Suprapubic skin (tissue), 4 donors: Measurements from ENCODE around the gene KIDINS220. TPM values are rescaled to one million over a fixed set of nuclear protein-coding genes. Genes with fewer than 3 reads are reported as not detected.

Experiments
- DNase-seq, 2 donors: peaks; one replicate each; pipeline ENCODE4 v3.0.0-alpha.2; 2019; ENCODE audit warnings: low spot score in 2 of 2
- H3K27ac ChIP-seq: fragments of 200-600 bp; sonication (generic); one replicate; pipeline ENCODE4 v1.5.1; 2019
- H3K27me3 ChIP-seq: fragments of 200-600 bp; sonication (generic); one replicate; pipeline ENCODE4 v1.5.1; 2019
- H3K36me3 ChIP-seq: fragments of 200-600 bp; sonication (generic); one replicate; pipeline ENCODE4 v1.5.1; 2019
- H3K4me1 ChIP-seq: fragments of 200-600 bp; sonication (generic); one replicate; pipeline ENCODE4 v1.5.1; 2019
- H3K4me3 ChIP-seq: fragments of 200-600 bp; sonication (generic); one replicate; pipeline ENCODE4 v1.5.1; 2019; ENCODE audit warnings: mild to moderate bottlenecking
- H3K9me3 ChIP-seq: fragments of 200-600 bp; sonication (generic); one replicate; pipeline ENCODE4 v1.5.1; 2019
- EP300 ChIP-seq: sonication (generic); formaldehyde crosslinking; IDR thresholded peaks from one replicate; pipeline ENCODE4 v1.6.1; 2017; ENCODE audit warnings: antibody characterized with exemption
- POLR2A ChIP-seq, 2 donors: fragments of 450-650 bp; IDR thresholded peaks; one replicate each; pipeline ENCODE4 v1.6.1; 2017; ENCODE audit warnings: antibody characterized with exemption in 2 of 2, mild to moderate bottlenecking in 2 of 2, moderate library complexity in 2 of 2
- POLR2AphosphoS5 ChIP-seq, 3 donors: sonication (generic); formaldehyde crosslinking; IDR thresholded peaks; one replicate each; pipeline ENCODE4 v1.6.1; 2017; ENCODE audit warnings: antibody characterized with exemption in 3 of 3
- WGBS: methylation state at CpG from one replicate; pipeline ENCODE4 v1.1.5; 2018; 5-methylcytosine and 5-hydroxymethylcytosine counted together
- total RNA-seq, 4 donors: library from RNA; depleted of rRNA; stranded (reverse); fragments of >200 nt; gene quantifications; one replicate each; pipeline ENCODE4 v1.1.0, GENCODE V29; 2016
- TF ChIP-seq, protein P1 (sequence below), 2 donors: fragments of 200-600 bp in 1 of 2; fragments of 450-650 bp in 1 of 2; sonication (generic) in 1 of 2; IDR thresholded peaks; one replicate each; pipeline ENCODE4 v1.5.1; 2016 to 2019; ENCODE audit warnings: antibody characterized with exemption in 2 of 2, mild to moderate bottlenecking in 1 of 2, moderate library complexity in 1 of 2

The KIDINS220 gene
- total RNA-seq, 4 donors from 2014 or later, result 44.7 to 100 (median 53.5) TPM

GRCh38 chr2:8701681-8702379 lies 135.6 kb downstream of the KIDINS220 start:
- Histone ChIP-seq H3K4me3 (no peak overlapping the region), H3K27me3 (no peaks in the 10 kb centered on the region), H3K27ac (no peak overlapping the region), H3K9me3 (no peaks in the 10 kb centered on the region), H3K36me3 (no peaks in the 10 kb centered on the region), H3K4me1 (no peaks in the 10 kb centered on the region)
- TF ChIP-seq POLR2AphosphoS5 (IDR thresholded peaks at IDR 0.05) (no peak), POLR2A (IDR thresholded peaks at IDR 0.05) (no peak), EP300 (no peak)
- TF ChIP-seq, protein P1, sequence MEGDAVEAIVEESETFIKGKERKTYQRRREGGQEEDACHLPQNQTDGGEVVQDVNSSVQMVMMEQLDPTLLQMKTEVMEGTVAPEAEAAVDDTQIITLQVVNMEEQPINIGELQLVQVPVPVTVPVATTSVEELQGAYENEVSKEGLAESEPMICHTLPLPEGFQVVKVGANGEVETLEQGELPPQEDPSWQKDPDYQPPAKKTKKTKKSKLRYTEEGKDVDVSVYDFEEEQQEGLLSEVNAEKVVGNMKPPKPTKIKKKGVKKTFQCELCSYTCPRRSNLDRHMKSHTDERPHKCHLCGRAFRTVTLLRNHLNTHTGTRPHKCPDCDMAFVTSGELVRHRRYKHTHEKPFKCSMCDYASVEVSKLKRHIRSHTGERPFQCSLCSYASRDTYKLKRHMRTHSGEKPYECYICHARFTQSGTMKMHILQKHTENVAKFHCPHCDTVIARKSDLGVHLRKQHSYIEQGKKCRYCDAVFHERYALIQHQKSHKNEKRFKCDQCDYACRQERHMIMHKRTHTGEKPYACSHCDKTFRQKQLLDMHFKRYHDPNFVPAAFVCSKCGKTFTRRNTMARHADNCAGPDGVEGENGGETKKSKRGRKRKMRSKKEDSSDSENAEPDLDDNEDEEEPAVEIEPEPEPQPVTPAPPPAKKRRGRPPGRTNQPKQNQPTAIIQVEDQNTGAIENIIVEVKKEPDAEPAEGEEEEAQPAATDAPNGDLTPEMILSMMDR (IDR thresholded peaks at IDR 0.05), result no peak
- WGBS, result 81% methylated on average over 16 of the region's 16 CpGs
- no peak for DNase-seq

- H3K4me3 ChIP-seq, result no peak overlapping the region
- no peaks in the 10 kb centered on the region for H3K4me1 ChIP-seq
- no peak overlapping the region for H3K27ac ChIP-seq
- 88% methylated on average over 7 of the region's 7 CpGs for WGBS
- no peak for TF ChIP-seq POLR2A (IDR thresholded peaks at IDR 0.05)
- TF ChIP-seq POLR2AphosphoS5 (IDR thresholded peaks at IDR 0.05), result no peak
- TF ChIP-seq, protein P1 (IDR thresholded peaks at IDR 0.05), result no peak
- TF ChIP-seq EP300, result no peak
- no peaks in the 10 kb centered on the region for H3K9me3 ChIP-seq
- H3K36me3 ChIP-seq, result no peaks in the 10 kb centered on the region
- no peak for DNase-seq
- H3K27me3 ChIP-seq, result no peaks in the 10 kb centered on the region
These were observed 137.6 kb downstream of the KIDINS220 start for GRCh38 chr2:8699839-8700238.

- 94% methylated on average over 5 of the region's 5 CpGs for WGBS
- no peaks in the 10 kb centered on the region for H3K36me3 ChIP-seq
- no peak overlapping the region for H3K27ac ChIP-seq
- no peak for DNase-seq
- TF ChIP-seq POLR2AphosphoS5 (IDR thresholded peaks at IDR 0.05), result no peak
- TF ChIP-seq, protein P1 (IDR thresholded peaks at IDR 0.05), result no peak
- TF ChIP-seq POLR2A (IDR thresholded peaks at IDR 0.05), result no peak
- TF ChIP-seq EP300, result no peak
- H3K4me3 ChIP-seq, result no peak overlapping the region
- peaks cover 10% of the 10 kb centered on the region for H3K4me1 ChIP-seq
- H3K27me3 ChIP-seq, result peaks cover 3% of the 10 kb centered on the region
- no peaks in the 10 kb centered on the region for H3K9me3 ChIP-seq
These were observed 140.2 kb downstream of the KIDINS220 start for GRCh38 chr2:8697190-8697589.

- TF ChIP-seq POLR2A (IDR thresholded peaks at IDR 0.05), result no peak
- TF ChIP-seq EP300, result no peak
- TF ChIP-seq, protein P1 (IDR thresholded peaks at IDR 0.05), result no peak
- TF ChIP-seq POLR2AphosphoS5 (IDR thresholded peaks at IDR 0.05), result no peak
- Histone ChIP-seq H3K4me3 (no peak overlapping the region), H3K36me3 (no peaks in the 10 kb centered on the region), H3K27me3 (peaks cover 3% of the 10 kb centered on the region), H3K4me1 (peaks cover 10% of the 10 kb centered on the region), H3K27ac (no peak overlapping the region), H3K9me3 (no peaks in the 10 kb centered on the region)
- WGBS, result 86% methylated on average over 8 of the region's 8 CpGs
- DNase-seq, result no peak
These were observed 142.7 kb downstream of the KIDINS220 start for GRCh38 chr2:8694737-8695136.

GRCh38 chr2:8693157-8693821 lies 144.1 kb downstream of the KIDINS220 start:
- Histone ChIP-seq H3K4me1 (peaks cover 10% of the 10 kb centered on the region), H3K27ac (no peak overlapping the region), H3K4me3 (peak overlapping the region; percentile 30), H3K9me3 (no peaks in the 10 kb centered on the region), H3K27me3 (peaks cover 3% of the 10 kb centered on the region), H3K36me3 (no peaks in the 10 kb centered on the region)
- no peak for TF ChIP-seq POLR2A (IDR thresholded peaks at IDR 0.05)
- TF ChIP-seq, protein P1 (IDR thresholded peaks at IDR 0.05), result peak in 1 of 2 donors; percentile 64
- WGBS, result 26% methylated on average over 30 of the region's 30 CpGs
- DNase-seq, result no peak
